ENCODE measurements around the gene POU3F1.

Gene POU3F1

DNA sequence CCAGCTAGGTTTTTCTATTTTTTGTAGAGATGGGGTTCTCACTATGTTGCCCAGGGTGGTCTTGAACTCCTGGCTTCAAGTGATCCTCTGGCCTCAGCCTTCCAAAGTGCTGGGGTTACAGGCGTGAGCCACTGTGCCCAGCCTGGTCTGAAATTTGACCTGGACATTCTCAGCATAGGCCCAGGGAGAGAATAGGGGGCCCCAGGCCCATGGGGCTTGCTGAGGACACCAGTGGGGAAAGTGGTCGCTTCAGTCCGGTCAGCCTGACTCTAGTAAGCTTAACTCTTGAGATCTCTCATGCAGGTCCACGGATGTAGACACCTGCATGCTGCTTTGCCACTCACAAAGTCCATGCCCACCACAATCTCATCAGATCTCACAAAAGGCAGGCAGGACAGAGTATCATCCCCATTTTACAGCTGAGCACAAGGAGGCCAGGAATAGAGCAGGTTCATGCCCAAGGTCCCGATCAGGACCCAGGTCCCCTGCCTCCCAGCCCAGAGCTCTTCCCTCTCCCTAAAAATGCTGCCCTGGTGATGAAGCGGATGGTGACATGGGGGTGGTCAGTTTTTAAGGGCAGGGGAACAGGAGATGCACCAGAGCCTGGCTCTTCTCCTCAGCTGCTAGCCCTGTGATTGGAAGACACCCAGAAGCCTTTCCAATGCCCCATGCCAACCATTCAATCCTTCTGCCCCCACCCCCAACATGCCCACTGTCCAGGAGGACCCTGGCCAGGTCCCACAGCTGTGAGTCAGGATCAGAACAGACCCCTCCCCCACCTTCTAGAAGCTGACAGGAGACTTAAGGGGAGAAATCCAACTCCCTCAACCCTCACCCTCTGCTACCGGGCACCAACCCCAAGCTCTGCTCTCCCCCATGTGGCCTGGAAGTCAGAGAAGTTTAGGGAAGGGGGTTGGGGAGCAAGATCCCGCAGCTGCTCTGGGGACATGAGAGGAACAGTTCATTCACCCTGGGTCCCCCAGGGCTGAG lies 43.0 kb downstream of the POU3F1 start:
- Histone ChIP-seq H3K79me2 (ENCODE audit: control insufficient read depth, low read length) (no peaks in the 10 kb centered on the region), H3K4me1 (ENCODE audit: control insufficient read depth, low read length) (peaks cover 35% of the 10 kb centered on the region), H3K27me3 (ENCODE audit: control insufficient read depth, low read length) (peaks cover 22% of the 10 kb centered on the region), H3K9me3 (ENCODE audit: control insufficient read depth, insufficient read depth, low read length) (no peaks in the 10 kb centered on the region), H3K27ac (ENCODE audit: low read depth, low read length) (no peak overlapping the region), H3F3A (ENCODE audit: control insufficient read depth, insufficient read depth) (no peaks in the 10 kb centered on the region), H3K4me3 (ENCODE audit: low read length) (peak overlapping the region; percentile 63; the same call in 1 of the 2 replicates), H4K20me1 (ENCODE audit: control insufficient read depth, insufficient read depth, low read depth, low read length) (no peaks in the 10 kb centered on the region), H3K36me3 (ENCODE audit: control insufficient read depth, low read length) (no peaks in the 10 kb centered on the region), H3K4me2 (ENCODE audit: low read length) (peak overlapping the region; percentile 66), H3K9me2 (replicated peaks; ENCODE audit: control insufficient read depth, low read length) (no peaks in the 10 kb centered on the region)
- TF ChIP-seq EZH2phosphoT487 (IDR thresholded peaks at IDR 0.05; ENCODE audit: borderline replicate concordance, low read length), result no peak
- TF ChIP-seq, protein P1, sequence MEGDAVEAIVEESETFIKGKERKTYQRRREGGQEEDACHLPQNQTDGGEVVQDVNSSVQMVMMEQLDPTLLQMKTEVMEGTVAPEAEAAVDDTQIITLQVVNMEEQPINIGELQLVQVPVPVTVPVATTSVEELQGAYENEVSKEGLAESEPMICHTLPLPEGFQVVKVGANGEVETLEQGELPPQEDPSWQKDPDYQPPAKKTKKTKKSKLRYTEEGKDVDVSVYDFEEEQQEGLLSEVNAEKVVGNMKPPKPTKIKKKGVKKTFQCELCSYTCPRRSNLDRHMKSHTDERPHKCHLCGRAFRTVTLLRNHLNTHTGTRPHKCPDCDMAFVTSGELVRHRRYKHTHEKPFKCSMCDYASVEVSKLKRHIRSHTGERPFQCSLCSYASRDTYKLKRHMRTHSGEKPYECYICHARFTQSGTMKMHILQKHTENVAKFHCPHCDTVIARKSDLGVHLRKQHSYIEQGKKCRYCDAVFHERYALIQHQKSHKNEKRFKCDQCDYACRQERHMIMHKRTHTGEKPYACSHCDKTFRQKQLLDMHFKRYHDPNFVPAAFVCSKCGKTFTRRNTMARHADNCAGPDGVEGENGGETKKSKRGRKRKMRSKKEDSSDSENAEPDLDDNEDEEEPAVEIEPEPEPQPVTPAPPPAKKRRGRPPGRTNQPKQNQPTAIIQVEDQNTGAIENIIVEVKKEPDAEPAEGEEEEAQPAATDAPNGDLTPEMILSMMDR (IDR thresholded peaks at IDR 0.05; ENCODE audit: low read depth, low read length, poor library complexity, severe bottlenecking), result no peak

DNA sequence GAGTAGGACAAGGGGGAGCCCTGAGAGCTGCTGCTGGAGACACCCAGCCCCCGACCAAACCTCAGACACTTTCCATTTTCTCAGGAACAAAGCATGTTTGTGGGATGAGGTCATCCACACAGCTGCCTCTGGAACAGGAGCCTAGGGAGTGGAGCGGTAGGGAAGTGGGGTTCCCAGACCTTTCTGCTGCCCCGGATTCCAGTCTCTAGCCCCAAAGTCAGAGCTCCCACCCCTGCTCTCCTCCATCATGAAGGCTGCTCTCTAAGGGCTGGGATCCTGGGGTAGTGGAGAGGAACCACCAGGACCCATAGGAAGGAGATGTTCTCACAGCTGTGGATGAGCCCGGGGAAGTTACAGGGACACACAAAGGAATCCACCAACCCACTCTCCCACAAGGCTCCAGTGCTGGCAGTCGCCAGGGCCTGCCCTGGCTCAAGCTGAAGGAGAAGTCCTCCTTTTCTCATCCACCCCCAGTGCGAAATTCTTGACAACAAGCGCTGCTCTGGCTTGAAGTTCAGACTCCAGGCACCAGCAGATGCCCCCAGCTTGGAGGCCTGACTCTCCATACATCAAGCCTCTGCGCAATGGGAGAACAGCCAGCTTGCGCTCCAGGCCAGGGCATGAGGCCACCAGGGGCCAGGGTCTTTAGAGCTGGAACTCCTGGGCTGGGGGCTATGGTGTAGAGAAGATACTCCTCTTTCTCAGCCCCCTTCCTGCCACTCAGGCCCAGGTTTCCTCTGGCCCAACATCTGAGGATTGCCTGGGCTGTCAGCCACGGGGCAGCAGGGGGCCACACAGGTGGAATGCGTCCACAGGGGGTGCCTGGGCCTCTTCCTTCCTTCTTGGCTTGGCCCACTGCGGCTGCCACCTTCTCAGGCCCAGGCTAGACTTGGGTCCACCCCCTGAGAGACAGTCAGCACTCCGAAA lies 45.8 kb downstream of the POU3F1 start:
- no peak overlapping the region for H3K4me3 ChIP-seq (ENCODE audit: low read length)

DNA sequence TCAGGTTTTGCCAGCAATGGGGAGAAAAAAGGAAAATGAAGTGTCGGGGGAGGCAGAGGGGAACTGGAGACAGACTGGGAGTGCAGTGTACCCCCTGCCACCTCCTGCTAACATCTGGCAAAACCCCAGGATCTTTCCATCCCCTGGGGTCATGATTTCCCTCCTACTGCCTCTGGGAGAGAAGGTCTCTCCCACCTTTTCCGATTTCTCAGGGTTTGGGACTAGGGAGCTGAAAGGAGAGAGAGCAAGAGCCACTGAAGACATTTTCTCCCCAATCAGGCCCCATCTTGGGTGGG lies 46.4 kb downstream of the POU3F1 start:
- Histone ChIP-seq H3K4me3 (ENCODE audit: low read length) (no peak overlapping the region), H3K79me2 (ENCODE audit: control insufficient read depth, low read length) (no peaks in the 10 kb centered on the region)

More for the DNA sequence above, 45.8 kb downstream of the POU3F1 start:
- Histone ChIP-seq H3F3A (ENCODE audit: control insufficient read depth, insufficient read depth) (no peaks in the 10 kb centered on the region), H3K36me3 (ENCODE audit: control insufficient read depth, low read length) (no peaks in the 10 kb centered on the region), H3K27me3 (ENCODE audit: control insufficient read depth, low read length) (peaks cover 16% of the 10 kb centered on the region), H3K9me2 (replicated peaks; ENCODE audit: control insufficient read depth, low read length) (no peaks in the 10 kb centered on the region), H3K27ac (ENCODE audit: low read depth, low read length) (no peak overlapping the region), H4K20me1 (ENCODE audit: control insufficient read depth, insufficient read depth, low read depth, low read length) (no peaks in the 10 kb centered on the region), H3K9me3 (ENCODE audit: control insufficient read depth, insufficient read depth, low read length) (no peaks in the 10 kb centered on the region), H3K4me1 (ENCODE audit: control insufficient read depth, low read length) (peaks cover 35% of the 10 kb centered on the region), H3K4me2 (ENCODE audit: low read length) (no peak overlapping the region), H3K79me2 (ENCODE audit: control insufficient read depth, low read length) (no peaks in the 10 kb centered on the region)
- TF ChIP-seq, protein P1 (IDR thresholded peaks at IDR 0.05; ENCODE audit: low read depth, low read length, poor library complexity, severe bottlenecking), result no peak
- TF ChIP-seq EZH2phosphoT487 (IDR thresholded peaks at IDR 0.05; ENCODE audit: borderline replicate concordance, low read length), result no peak

More for the DNA sequence above, 46.4 kb downstream of the POU3F1 start:
- H3F3A ChIP-seq (ENCODE audit: control insufficient read depth, insufficient read depth), result no peaks in the 10 kb centered on the region
- TF ChIP-seq EZH2phosphoT487 (IDR thresholded peaks at IDR 0.05; ENCODE audit: borderline replicate concordance, low read length), result no peak
- TF ChIP-seq, protein P1 (IDR thresholded peaks at IDR 0.05; ENCODE audit: low read depth, low read length, poor library complexity, severe bottlenecking), result no peak
- H3K9me2 ChIP-seq (replicated peaks; ENCODE audit: control insufficient read depth, low read length), result no peaks in the 10 kb centered on the region
- H3K27ac ChIP-seq (ENCODE audit: low read depth, low read length), result no peak overlapping the region
- H3K27me3 ChIP-seq (ENCODE audit: control insufficient read depth, low read length), result peaks cover 13% of the 10 kb centered on the region
- H4K20me1 ChIP-seq (ENCODE audit: control insufficient read depth, insufficient read depth, low read depth, low read length), result no peaks in the 10 kb centered on the region
- H3K4me2 ChIP-seq (ENCODE audit: low read length), result peak overlapping the region; percentile 46; the same call in 1 of the 2 replicates
- H3K36me3 ChIP-seq (ENCODE audit: control insufficient read depth, low read length), result no peaks in the 10 kb centered on the region
- H3K4me1 ChIP-seq (ENCODE audit: control insufficient read depth, low read length), result peaks cover 35% of the 10 kb centered on the region
- no peaks in the 10 kb centered on the region for H3K9me3 ChIP-seq (ENCODE audit: control insufficient read depth, insufficient read depth, low read length)
